ENCODE measurements around the gene SH3RF1. TPM values are rescaled to one million over a fixed set of nuclear protein-coding genes. Genes with fewer than 3 reads are reported as not detected.

SH3RF1 gene
- total RNA-seq, 1 experiment from 2014 or later: 9.4 TPM

DNA sequence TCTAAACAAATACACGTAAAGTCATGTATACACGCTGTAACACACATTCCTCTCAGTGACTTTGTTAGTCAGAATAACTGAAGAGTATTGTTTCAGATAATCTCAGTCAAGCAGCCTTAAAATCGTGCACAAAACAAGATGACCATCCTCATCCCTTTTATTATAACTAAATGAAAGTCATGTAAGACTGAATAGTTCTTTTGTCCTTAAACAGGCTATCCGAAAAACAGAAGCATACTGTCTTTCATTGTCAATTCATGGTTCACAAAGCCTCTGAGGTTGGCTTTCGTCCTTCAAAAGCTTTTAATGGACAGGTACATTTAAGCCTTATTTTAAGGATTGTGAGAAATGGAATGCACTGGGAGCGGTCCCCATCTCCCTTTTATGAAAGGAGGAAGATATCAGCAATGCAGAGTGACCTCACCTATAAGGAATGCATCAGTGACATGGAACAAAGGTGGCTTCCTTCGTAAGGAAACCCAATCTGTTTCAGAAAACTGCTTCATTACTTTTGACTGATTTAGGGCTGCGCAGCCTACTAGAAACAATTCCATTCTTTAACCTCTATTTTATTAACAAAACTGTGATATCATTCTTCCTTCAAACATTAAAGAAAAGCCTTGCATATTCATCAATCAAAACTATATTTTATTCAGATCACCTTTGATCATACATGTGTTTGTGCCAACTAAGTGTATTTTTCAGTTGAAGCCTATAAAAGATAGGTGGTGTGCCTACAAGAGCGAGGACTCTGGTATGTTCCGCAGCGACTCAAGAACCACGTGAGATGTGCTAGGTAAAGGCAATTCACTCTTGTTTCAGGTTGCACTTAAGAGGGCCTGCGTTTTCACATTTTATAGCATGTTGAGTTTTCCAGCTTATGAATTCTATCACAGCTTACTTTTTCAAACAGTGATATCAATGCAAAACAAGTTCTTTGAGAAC lies 19.2 kb downstream of the SH3RF1 start:
- peak; percentile 48 for DNase-seq (ENCODE audit: low read depth)

DNA sequence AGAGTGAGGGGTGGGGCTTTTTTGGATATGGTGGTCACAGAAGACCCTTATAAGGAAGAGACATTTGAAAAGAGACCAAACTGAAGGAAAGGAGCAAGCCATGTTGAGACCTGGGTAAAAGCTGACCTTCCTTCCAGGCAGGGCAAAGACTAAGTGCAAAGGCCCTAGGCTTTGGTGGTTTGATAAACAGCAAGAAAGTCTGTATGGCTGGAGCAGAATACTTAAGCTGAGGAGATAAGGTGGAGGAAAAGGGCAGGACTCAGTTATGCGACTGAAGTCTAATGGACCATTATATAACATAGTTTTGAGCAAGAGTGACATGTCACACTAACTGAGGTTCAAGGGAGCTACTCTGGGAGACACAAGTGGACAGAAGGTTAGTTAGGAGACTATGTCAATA lies 20.0 kb downstream of the SH3RF1 start:
- no peak for DNase-seq (ENCODE audit: low read depth)

DNA sequence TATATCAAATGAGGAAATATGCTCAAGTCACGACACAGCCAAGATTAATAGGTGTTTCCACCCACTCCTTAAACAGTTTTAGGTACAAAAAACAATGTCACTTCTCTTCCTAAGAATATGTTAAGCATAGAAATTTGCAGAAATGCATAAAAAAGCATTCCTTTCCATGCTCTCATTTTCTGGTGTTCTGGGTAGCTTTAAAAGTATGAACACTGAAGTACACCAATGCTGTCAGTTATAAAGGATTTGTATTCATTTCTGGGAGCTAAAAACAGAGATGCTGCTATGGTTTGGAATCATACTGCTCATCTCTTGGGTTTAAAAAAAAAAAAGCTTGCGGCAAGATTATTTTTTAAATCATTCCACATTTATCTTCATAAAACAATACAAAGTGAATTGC lies 20.8 kb downstream of the SH3RF1 start:
- DNase-seq (ENCODE audit: low read depth): no peak

DNA sequence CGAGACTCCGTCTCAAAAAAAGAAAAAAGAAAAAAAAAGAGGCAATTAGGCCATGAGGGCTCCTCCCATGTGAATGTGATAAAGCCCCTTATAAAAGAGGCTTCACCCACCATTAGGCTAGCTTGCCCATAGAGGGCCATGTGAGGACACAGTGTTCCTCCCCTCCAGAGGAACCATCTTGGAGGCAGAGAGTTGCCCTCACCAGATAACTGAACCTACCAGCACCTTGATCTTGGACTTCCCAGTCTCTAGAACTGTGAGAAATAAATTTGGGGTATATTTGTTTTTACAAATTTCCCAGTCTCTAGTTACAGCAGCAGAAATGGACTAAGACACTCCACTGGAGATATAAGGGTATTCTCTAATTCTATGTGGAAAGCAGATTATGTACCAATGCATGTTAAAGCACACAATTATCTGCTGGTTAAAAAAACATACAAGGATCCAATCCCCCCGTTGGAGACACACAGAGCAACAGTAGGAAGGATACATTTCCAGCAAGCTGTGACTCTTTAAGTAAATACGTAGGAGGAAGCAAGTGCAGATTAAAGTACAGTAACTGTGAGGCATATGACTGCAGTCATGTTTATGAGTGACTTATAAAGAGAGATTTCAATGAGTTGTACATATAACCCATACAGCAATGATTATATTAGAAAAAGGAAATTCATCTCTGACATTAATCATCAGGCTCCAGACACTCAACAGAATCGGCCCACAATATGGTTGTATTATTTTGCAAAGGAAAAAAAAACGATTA lies 21.4 kb downstream of the SH3RF1 start:
- no peak for DNase-seq (ENCODE audit: low read depth)

DNA sequence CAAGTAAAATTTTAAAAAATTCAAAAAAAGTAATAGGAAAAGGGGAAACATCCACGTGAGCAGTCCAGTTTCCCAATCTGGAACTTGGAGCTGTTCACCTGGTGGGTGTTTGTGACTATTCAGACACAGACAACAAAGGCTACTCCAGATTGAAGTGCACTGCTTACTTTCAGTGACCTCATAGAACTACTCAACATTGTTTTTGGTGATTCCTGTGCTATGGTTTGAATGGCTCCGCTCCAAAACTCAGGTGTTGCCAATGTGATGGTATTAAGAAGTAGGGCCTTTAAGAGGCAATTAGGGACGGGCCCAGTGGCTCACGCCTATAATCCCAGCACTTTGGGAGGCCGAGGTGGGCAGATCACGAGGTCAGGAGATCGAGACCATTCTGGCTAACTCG lies 22.1 kb downstream of the SH3RF1 start:
- no peak for DNase-seq (ENCODE audit: low read depth)

DNA sequence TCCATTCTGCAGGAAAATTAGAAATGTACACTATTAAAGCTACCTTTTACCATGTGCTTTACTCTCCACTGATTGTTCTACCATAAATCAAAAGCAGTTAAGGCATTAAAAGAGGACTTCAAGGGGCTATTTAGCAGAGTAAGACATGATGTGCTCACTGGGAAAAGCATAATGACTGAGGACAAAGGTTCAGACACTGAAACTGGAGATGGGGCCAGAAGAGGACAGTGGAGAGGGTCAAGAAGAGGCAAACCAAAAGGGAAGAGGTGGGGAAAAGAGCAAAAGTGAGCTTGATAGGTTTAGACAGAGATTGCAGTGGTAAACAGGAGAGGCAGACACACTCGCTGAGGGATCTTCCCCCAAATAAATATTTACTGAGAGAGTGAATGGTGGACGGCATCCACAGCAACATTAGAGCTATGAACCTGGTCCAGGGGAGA lies 23.8 kb downstream of the SH3RF1 start:
- no peak for DNase-seq (ENCODE audit: low read depth)

DNA sequence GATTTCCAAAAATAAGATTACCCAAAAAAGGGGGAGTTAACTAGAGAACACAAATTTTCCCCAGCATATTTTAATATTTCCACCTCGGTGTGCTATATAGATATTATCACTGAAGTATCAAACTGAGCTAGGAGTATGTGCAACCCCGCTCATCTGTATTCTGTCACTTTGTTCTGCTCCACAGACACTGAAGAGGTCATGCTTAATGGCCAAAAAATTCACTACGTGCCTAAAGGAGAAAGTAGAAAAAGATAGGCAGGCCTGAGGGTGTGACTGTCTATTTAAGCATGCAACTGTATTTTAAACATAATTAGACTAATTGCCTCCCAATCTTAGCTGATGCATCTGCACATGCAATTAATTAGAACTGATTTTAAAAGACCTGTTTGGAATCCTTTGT lies 24.5 kb downstream of the SH3RF1 start:
- DNase-seq (ENCODE audit: low read depth): no peak

DNA sequence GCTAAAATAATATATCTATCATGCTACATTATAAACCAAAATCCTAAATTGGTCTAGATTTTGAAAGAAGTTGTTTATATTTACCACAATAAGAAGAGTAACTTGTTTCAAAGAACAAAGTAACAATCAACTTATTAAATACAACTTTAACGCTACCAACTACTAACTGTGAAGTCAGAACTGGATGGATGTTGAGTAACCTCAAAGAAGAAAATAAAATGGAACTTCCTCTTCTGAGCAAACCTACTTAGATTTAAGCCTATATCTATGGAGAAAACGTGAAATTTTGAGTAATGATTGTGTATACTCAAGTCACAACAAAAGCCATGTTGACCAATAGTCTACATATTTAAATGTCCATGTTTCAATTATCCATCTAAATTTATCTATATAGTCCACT lies 25.7 kb downstream of the SH3RF1 start:
- no peak for DNase-seq (ENCODE audit: low read depth)

DNA sequence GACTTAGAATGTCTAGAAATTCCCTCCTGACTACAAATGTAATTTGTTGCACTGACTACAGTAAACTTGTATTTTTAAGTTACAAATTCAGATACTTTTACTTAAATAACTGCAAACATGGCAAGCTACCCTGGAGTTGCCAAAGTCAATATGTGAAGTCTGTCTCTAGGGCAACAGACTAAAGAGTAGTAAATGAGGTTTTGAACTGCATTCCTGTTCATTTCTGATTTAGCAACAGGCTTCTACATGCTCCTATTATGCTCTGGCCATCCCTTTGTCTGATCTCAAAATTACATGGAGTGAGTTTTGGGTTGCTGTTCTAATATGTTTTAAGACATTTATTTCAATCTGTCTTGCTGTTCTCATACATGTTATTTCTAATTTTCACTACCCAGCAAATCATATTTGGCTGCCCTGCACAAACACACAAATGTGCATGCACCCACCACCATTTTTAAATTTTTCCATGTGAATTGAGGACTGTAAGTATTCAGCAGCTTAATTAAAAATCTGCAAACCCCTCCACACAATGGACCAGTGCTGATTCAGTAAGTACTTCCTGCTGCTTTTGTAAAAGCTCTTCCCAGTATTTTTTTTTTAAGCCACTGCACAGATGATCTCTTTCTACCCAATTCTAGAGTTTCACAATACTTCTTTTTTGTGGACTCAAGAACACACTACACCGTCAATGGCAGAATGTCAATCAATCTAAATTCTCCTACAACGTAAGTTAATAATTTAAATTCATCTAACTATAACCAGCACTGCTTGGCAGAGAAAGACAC lies 26.7 kb downstream of the SH3RF1 start:
- DNase-seq (ENCODE audit: low read depth): peak; percentile 39

DNA sequence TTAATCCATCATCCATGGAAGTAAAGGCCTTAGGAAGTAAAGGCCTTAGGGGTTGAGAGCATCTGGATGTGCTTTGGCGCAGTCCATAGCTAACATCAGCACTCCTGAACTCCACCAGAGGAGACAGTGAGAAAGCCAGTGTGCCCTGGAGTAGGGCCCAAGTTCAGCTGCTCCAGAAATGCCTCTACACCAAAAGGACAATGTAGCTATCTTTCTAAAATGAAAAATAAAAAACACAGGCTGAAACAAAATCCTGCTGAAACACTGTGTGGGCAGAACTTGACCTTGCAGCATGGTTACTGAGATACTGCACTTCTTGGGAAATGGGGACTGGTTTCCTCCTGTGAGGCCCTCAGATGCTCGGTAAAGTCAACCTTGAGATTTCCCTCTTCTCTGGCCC lies 29.3 kb downstream of the SH3RF1 start:
- no peak for DNase-seq (ENCODE audit: low read depth)

DNA sequence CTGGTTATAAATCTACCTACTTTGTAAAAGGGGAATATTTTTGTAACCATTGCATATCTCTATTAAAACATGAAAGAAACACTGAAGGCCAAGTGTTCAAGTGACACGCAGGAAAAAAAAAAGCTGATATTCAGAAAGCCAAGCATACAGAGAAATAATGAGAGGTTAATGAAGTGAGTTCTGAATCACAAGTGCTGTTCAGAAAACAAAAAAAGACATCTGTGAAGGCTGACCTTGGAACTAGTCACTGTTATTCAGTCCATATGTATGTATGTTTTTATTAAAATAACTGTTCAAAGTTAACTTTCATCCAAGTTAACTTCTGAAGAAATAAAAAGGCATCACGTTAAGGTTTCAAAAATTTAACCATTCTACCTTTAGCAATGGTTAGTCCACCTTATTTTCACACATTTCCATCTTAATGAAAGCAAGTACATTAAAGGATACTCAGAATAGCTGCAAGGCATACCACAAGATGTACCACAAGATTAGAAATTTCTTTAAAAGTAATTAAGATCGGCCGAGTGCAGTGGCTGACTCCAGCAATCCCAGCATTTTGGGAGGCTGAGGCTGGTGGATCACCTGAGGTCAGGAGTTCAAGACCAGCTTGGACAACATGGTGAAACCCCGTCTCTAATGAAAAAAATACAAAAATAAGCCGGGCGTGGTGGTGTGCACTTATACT lies 31.4 kb downstream of the SH3RF1 start:
- peak; percentile 50 for DNase-seq (ENCODE audit: low read depth)

DNA sequence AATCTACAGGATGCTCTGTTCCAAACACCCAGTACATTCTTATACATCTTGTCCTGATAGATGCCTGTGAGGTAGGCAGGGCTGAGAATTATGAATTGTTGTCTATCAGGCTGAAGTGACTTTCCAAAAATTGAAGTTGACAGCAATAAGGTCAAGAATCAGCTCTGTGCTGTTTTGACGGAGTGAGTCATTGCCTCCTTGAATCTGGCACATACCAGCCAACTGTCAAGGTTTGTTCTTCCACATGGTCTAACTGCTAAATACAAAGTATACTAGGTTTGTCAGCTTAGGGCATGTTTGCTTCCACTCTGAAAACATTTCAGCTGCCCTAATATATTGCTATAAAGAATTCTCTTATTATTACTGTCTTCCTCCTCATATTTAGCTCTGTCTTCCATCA lies 32.3 kb downstream of the SH3RF1 start:
- DNase-seq (ENCODE audit: low read depth): peak; percentile 64

DNA sequence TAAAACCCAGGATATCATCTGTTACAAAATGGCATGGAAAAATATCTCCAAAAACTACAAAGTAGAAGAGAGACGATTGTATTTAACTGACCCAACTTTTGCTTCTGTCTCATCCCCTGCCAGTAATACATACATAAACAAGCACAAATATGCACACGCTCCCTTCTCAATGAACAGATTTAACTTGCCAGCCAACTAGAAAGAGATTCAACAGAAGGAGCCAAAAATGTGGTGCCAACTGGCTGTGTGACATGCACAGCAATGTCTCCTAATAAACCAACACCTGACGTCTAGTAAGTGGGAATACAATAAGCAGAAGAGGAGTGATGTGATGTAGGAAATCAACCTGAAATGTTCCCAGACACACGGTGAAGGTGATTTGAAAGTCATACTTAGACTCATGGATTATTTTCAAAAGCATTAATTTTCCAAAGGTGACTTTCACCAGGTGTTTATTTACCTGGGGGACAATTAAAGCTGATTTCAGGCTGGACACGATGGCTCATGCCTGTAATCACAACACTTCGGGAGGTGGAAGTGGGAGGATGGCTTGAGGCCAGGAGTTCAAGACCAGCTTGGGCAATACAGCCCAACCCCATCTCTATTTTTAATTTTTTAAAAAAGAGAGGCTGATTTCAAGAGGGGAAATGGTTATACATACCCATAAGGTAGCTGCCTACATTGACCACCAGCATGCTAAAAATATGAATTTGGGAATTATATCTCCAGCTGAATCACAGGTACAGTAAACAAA lies 33.7 kb downstream of the SH3RF1 start:
- DNase-seq (ENCODE audit: low read depth): no peak

DNA sequence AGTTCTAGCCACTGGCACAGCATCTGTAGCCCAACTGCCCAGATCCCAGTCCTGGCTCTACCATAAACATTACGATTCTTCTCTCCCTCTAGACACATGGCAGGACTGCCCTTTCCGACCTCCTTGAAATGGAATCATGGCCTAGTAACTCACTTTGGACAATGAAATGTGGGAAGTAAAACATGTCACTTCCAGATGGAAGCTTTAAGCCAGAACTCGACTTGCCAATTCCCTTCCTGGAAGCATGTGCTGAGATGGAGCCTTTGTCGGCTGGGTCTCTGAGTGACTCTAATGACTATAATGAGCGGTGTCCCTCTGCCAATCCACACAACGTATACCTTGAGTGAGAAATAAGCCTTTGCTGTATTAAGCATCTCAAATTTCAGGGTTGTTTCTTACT lies 34.7 kb downstream of the SH3RF1 start:
- no peak for DNase-seq (ENCODE audit: low read depth)

DNA sequence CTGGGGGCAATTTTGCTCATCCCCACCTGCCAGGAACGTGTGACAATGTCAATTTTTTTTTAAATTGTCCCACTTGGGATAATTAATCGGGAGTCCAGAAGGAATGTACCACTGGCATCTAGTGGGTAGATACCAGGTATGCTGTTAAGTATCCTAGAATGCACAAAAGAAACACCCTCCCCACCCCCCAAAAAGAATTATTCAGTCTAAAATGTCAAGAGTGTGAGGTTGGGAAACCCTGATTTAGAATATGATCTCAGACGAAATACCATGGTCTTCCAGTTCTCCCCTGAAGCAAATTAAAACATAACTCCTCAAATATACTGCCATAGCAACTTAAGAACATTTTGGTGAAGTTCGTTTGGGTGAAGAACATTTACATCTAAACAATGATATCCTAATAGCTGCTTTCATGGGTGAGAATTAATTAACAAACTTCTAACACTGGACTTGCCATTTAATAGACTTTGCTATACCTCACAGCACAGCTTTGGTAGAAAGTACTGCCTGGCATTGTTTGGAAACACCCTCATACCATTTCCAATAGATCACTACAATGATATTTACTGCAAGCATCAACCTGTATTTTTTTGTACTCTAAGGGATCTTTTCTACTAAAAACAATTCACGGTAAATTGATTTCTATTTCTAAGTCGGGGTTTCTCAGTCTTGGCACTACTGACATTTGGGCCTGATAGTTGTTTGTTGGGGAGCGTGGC lies 36.5 kb downstream of the SH3RF1 start:
- no peak for DNase-seq (ENCODE audit: low read depth)

DNA sequence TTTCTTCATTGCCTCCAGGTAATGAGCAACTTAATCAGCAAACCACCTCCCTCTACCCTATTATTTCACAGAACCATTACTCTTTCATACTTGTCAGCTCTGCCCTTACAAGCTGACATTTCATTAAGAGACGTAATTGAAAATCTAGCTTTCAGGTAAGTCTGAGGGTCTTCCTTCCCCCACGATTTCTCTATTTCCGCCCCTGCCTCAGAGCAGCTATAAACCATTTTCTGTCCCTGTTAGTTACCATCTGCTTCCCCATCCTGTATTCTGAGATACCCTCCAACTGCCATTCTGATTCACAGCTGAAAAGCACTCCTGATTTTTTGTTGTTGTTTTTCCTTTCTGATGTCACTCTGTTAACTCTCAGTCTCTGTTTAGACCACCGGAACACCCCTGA lies 37.1 kb downstream of the SH3RF1 start:
- DNase-seq (ENCODE audit: low read depth): no peak

DNA sequence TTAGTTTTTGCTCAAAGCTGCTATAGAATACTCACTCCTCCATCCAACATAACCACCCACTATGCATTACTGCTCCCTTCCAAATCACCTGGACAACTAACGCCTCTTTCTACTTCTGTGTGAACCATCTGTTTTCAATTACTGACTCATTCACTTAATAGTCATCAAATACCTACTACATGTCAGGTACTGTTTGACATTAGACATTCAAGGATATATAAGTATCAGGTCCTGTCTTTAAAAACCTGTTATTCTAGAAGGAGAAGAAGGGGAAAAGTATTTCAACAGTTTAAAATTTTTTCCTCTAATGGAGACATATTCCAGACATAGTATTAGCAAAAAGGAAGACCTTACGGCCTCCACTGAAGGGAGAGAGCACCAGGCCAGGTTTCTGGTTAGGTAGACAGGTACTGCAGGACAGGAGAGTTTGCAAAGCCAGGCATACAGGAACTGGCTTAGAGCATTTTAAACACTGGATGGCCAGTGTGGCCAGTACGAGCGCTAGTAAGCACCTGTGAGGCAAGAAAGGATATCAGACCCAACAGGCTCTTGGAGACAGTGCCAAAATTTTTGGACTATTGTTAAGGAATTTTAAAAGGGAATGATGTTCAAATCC lies 39.0 kb downstream of the SH3RF1 start:
- DNase-seq (ENCODE audit: low read depth): no peak

DNA sequence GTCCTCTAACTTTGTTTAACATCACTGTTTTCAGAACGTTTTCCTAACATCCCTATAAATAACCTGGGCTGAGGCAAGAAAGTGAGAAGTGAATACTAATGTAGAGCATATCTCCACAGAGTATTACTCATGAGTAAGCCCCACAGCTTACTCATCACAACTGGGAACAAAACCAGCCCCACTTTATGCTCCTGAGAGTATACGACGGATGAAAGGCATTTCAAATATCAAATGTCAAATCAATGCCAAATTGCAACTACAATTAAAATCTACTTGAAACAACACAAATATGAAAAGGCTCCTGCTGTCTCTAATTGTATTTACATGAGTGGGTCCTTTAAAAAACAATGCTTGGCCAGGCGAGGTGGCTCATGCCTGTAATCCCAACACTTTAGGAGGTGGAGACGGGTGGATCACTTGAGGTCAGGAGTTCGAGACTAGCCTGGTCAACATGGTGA lies 41.2 kb downstream of the SH3RF1 start:
- peak; percentile 91 for DNase-seq (ENCODE audit: low read depth)

DNA sequence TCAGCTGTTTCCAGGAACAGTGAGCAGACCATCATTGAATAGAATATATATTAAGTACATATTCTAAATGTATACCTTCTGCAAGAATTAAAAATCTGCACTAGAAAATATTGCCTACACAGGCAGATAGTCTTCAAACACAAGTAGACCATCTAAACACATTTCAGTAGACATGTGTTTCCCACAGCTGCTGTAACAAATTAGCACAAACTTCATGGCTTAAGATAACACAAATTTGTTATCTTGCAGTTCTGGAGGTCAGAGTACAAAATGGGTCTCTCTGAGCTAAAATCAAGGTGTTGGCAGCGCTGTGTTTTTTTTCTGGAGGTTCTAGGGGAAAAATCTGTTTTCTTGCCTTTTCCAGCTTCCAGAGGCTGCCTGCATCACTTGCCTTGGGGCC lies 42.7 kb downstream of the SH3RF1 start:
- DNase-seq (ENCODE audit: low read depth): no peak

DNA sequence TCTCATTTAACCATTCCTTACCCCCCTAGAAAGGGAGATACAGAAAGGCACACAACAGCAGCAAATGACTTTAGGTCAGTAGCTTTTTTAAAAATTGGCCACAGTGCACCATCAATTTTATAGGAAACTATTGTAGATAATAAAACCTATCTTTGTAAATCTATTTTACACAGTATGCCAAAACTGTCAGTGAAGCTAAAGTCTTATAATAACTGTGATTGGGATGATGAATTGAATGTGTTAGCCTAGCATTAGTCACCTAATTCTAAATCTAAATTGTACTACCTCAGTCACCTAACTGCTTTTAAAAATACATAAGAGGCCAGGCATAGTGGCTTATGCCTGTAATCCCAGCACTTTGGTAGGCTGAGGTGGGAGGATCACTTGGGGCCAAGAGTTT lies 44.2 kb downstream of the SH3RF1 start:
- no peak for DNase-seq (ENCODE audit: low read depth)

Data from RPMI7951 (cell line).